Measurements from ENCODE around the gene DSCAML1. TPM values are rescaled to one million over a fixed set of nuclear protein-coding genes. Genes with fewer than 3 reads are reported as not detected.

The DSCAML1 gene
- total RNA-seq, 1 experiment from 2014 or later: not detected

Other genes starting within 250 kb of the DSCAML1 start
- not detected in 2 replicates for gene FXYD2, start 27.5 kb upstream of the DSCAML1 start, total RNA-seq (2014; rRNA removed; shearing (Covaris generic))
- not detected in 2 replicates for gene FXYD6, start 79.4 kb upstream of the DSCAML1 start, total RNA-seq (2014; rRNA removed; shearing (Covaris generic))
- not detected in 2 replicates for gene TMPRSS13, start 132.2 kb upstream of the DSCAML1 start, total RNA-seq (2014; rRNA removed; shearing (Covaris generic))
- gene IL10RA, start 189.2 kb upstream of the DSCAML1 start, total RNA-seq (2014; rRNA removed; shearing (Covaris generic)): 0.35 and 2.7 TPM in 2 replicates

Data from NCI-H460 (cell line).